Measurements from ENCODE around the gene ATP8A2. TPM values are rescaled to one million over a fixed set of nuclear protein-coding genes. Genes with fewer than 3 reads are reported as not detected.

The ATP8A2 gene
- total and polyA plus RNA-seq, 2 of the 8 experiments (the other 6 are each of a cell fraction or from before 2014, with no cell fraction given), result 2.4 to 8.3 TPM

GRCh38 chr13:25988661-25989060 is 616.9 kb downstream of the ATP8A2 start:
- CTCF ChIA-PET (ENCODE audit: partially characterized antibody), result interaction anchor here (0.6 to 1.2 kb wide), 3 partner anchors 49 to 87 kb away, joined by 3 read pairs; no protein-coding TSS in a partner anchor
- Histone ChIP-seq H3K79me2 (ENCODE audit: control insufficient read depth in 1 of 2, insufficient read depth in 2 of 2, low read length in 2 of 2) (no peaks in the 10 kb centered on the region), H2AK5ac (ENCODE audit: low read depth, low read length) (no peak overlapping the region), H3K4me2 (ENCODE audit: insufficient read depth in 1 of 2, low read depth in 2 of 2, low read length in 2 of 2) (no peak overlapping the region), H3K4me3 (ENCODE audit: extremely low read depth in 1 of 4, insufficient read depth in 2 of 4, low read depth in 3 of 4, low read length in 4 of 4) (no peak overlapping the region), H2AFZ (ENCODE audit: low read length) (no peak overlapping the region), H3K9me3 (ENCODE audit: insufficient read depth in 2 of 2, low read depth in 1 of 2, low read length in 1 of 2) (no peaks in the 10 kb centered on the region), H3K18ac (ENCODE audit: extremely low read depth, low read length) (no peak overlapping the region), H3K9ac (replicated peaks in 1 of 4; ENCODE audit: extremely low read depth in 1 of 4, low read depth in 3 of 4, low read length in 3 of 4) (no peak overlapping the region), H4K20me1 (replicated peaks in 1 of 2; ENCODE audit: control insufficient read depth in 1 of 2, insufficient read depth in 2 of 2, low read length in 2 of 2) (no peaks in the 10 kb centered on the region), H2BK5ac (ENCODE audit: low read depth, low read length) (no peak overlapping the region), H3K56ac (replicated peaks; ENCODE audit: insufficient read length, low read depth, low read length) (no peak overlapping the region), H3K4me1 (replicated peaks in 1 of 4; ENCODE audit: control insufficient read depth in 3 of 4, insufficient read depth in 4 of 4, low read length in 3 of 4) (no peaks in the 10 kb centered on the region), H2BK15ac (ENCODE audit: low read length) (no peak overlapping the region), H3K27ac (ENCODE audit: low read depth, low read length) (no peak overlapping the region), H3K27me3 (replicated peaks in 1 of 4; ENCODE audit: control insufficient read depth in 3 of 4, extremely low read depth in 1 of 4, insufficient read depth in 3 of 4, low read length in 3 of 4) (no peaks in the 10 kb centered on the region), H2BK12ac (ENCODE audit: low read depth, low read length) (no peak overlapping the region), H3K23me2 (ENCODE audit: low read depth, low read length) (no peaks in the 10 kb centered on the region), H3K23ac (ENCODE audit: insufficient read length) (no peak overlapping the region), H4K91ac (replicated peaks; ENCODE audit: insufficient read length, low read length) (no peak overlapping the region), H3K79me1 (ENCODE audit: low read depth, low read length) (no peaks in the 10 kb centered on the region), H3K4ac (replicated peaks; ENCODE audit: insufficient read length, low read depth, low read length) (no peak overlapping the region), H3K14ac (ENCODE audit: insufficient read length) (no peak overlapping the region), H3K36me3 (ENCODE audit: control insufficient read depth in 2 of 4, insufficient read depth in 4 of 4, low read length in 3 of 4) (no peaks in the 10 kb centered on the region), H2BK20ac (ENCODE audit: low read length) (no peak overlapping the region), H2BK120ac (replicated peaks; ENCODE audit: low read depth, low read length) (no peak overlapping the region), H4K5ac (ENCODE audit: insufficient read length, low read depth, low read length) (no peak overlapping the region), H4K8ac (ENCODE audit: extremely low read depth, insufficient read depth, low read length) (no peak overlapping the region)
- POLR2A ChIA-PET (ENCODE audit: partially characterized antibody), result interaction anchor here (0.6 kb wide), 1 partner anchor 12 kb away, joined by 4 read pairs; no protein-coding TSS in a partner anchor
- WGBS, 2 experiments (ENCODE audit: extremely low coverage in 1 of 2, insufficient coverage in 1 of 2, insufficient read length in 1 of 2, insufficient replicate concordance in 2 of 2, low coverage in 1 of 2, low lambda C conversion rate in 2 of 2, missing lambda C conversion rate in 1 of 2), result 78% methylated on average over 3 of the region's 3 CpGs; no CpG with 5 or more reads in 1 of the 2 experiments
- DNase-seq (ENCODE audit: low read depth in 1 of 2, low spot score in 2 of 2) (no peak), FAIRE-seq (no peak)
- TF ChIP-seq PHF8 (conservative IDR thresholded peaks at IDR 0.05; ENCODE audit: low read depth, low read length), result no peak
- no peak for TF ChIP-seq KDM1A (IDR thresholded peaks at IDR 0.05; ENCODE audit: borderline replicate concordance, low read length)
- no peak for TF ChIP-seq TBP (IDR thresholded peaks at IDR 0.05; ENCODE audit: low read depth, low read length)
- TF ChIP-seq EP300 (IDR thresholded peaks at IDR 0.05; ENCODE audit: borderline replicate concordance in 1 of 2, low read depth in 2 of 2, low read length in 2 of 2), result no peak
- no peak for TF ChIP-seq BACH1 (IDR thresholded peaks at IDR 0.05; ENCODE audit: low read length)
- no peak for TF ChIP-seq NANOG (IDR thresholded peaks at IDR 0.05; ENCODE audit: insufficient read depth, low read depth, low read length, poor library complexity, severe bottlenecking)
- TF ChIP-seq POLR2AphosphoS5 (IDR thresholded peaks at IDR 0.05; ENCODE audit: low read depth, low read length), result no peak
- no peak for TF ChIP-seq TEAD4 (IDR thresholded peaks at IDR 0.05; ENCODE audit: low read depth, low read length)
- TF ChIP-seq TCF12 (IDR thresholded peaks at IDR 0.05; ENCODE audit: low read depth, low read length), result no peak
- no peak for TF ChIP-seq JUN (IDR thresholded peaks at IDR 0.05; ENCODE audit: low read depth, low read length)
- no peak for TF ChIP-seq RXRA (IDR thresholded peaks at IDR 0.05; ENCODE audit: insufficient read depth, low read depth, low read length)
- TF ChIP-seq, protein P1, sequence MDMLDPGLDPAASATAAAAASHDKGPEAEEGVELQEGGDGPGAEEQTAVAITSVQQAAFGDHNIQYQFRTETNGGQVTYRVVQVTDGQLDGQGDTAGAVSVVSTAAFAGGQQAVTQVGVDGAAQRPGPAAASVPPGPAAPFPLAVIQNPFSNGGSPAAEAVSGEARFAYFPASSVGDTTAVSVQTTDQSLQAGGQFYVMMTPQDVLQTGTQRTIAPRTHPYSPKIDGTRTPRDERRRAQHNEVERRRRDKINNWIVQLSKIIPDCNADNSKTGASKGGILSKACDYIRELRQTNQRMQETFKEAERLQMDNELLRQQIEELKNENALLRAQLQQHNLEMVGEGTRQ (IDR thresholded peaks at IDR 0.05; ENCODE audit: low read length), result no peak
- no peak for TF ChIP-seq HDAC2 (IDR thresholded peaks at IDR 0.05; ENCODE audit: borderline replicate concordance in 1 of 2, low read depth in 2 of 2, low read length in 2 of 2)

All from H1 (cell line).